ENCODE measurements around the gene MAP3K13.

- no peak for TF ChIP-seq CTCF (conservative IDR thresholded peaks at IDR 0.05 in 1 of 2, IDR thresholded peaks at IDR 0.05 in 1 of 2; ENCODE audit: low read depth in 1 of 2, low read length in 2 of 2)
- no peak for TF ChIP-seq EZH2 (IDR thresholded peaks at IDR 0.05; ENCODE audit: low read length, missing control alignments)
These were observed 94.4 kb downstream of the MAP3K13 start for GRCh38 chr3:185457376-185457775.

Data from fibroblast of lung (primary cell).